HG03521 (cell line): ENCODE data around the gene IQUB.
"Not testable (repeated sequence)": the region's sequence is repeated elsewhere in the genome, so short reads cannot be mapped to it uniquely, and the experiment has no call there.

Experiments
- ATAC-seq: cut with Tn5 transposase; IDR thresholded peaks from one replicate; pipeline ENCODE4 v1.9.1; 2021; ENCODE audit warnings: mild to moderate bottlenecking, moderate library complexity; ENCODE audit not compliant: unreplicated experiment

IQUB gene

DNA sequence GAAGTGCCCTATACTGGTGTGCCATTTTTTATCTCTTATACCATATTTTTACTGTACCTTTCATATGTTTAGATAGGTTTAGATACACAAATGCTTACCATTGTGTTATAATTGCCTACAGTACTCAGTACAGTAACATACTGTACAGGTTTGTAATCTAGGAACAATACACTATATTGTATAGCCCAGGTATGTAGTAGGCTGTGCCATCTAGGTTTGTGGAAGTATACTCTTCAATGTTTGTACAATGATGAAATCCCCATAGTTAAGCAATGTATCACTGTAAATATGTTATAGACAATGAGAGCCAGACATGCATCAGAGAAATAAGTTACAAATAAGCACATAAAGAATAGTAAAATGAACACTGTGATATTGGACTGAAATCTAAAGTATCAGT lies 109.1 kb downstream of the IQUB start:
- no peak for ATAC-seq

DNA sequence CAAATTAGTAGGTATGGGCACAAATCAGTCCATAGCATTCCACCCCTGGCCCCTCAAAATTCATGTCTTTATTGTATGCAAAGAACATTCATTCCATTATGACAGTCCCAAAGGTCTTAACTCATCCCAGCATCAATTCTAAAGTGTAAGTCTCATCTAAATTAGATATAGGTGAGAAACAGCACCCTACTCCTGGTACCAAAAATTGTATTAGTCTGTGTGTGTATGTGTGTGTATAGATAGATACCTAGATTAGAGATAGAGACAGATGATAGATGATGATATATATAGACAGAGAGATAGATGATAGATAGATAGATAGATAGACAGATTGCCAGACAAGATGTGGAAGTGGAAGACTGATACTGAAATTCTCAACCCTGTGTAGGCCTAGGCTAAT lies 109.9 kb downstream of the IQUB start:
- ATAC-seq = no peak

DNA sequence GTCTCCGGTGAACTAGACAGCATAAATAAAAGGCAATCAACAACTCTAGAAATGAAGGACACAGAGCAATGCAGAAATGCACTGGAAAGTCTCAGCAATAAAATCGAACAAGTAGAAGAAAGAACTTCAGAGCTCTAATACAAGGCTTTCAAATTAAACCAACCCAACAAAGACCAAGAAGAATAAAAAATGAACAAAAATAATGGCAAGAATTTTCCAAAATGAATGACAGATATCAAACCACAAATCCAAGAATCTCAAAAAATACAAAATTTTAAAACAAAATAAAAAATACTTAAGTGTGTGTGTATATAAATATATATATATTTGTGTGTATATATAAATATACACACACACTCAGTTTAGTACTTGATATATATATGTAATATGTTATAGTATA lies 110.8 kb downstream of the IQUB start:
- ATAC-seq = no peak

DNA sequence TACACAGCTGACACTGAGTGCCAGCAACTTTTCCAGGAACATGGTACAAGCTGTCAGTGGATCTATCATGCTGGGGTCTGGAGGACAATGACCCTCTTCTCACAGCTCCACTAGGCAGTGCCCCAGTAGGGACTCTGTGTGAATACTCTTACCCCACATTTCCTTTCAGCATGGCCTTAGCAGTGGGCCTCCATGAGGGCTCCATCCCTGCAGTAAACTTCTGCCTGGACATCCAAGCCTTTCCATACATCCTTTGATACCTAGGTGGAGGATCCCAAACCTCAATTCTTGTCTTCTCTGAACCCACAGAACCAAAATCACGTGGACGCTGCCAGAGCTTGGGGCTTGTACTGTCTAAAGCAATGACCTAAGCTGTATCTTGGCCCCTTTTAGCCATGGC lies 116.8 kb downstream of the IQUB start:
- ATAC-seq = no peak

DNA sequence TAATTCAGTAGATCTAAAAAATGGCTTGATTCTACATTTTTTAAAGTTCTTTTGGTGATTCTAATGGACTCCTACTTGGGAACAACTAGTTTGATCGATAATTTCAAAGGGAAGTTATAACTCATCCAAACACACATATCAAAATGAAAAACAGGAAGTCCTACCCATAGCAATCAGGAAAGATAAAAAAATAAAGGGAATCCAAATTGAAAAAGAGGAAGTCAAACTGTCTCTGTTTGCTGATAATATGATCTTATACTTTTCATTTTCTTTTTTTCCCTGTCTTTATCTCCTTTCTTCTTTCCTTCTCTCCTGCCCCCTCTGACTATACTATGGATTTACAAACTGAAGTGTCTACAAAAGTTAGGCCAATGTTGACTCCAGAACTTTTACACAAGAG lies 118.8 kb downstream of the IQUB start:
- no peak for ATAC-seq

DNA sequence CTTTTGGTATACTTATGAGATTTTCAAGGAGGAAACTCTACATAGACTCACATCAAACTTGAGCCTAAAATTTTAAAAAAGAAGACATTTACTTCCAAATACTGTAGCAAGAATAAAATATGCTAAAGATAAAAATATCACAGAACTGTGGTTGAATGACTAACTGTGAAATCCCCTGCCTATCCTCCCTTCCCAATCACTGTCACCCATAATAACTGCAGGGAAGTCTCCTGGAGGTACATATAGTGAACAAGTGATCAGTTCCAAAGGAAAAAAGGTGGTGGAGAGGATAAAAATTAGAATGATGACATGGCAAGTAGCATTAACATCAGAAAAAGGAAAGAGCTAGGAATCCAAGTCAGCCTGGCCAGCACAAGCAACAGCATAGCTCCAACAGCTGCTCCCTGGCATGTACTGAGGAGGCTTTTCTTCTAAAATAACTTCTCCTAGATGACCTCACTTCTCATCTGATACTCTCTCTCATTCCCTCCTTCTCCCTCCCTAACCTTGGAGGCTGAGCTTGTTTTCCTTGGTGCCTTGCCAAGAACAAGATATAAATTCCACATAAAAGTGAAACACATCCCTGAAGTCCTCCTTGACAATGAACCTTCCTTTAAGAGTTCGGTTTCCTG lies 124.0 kb downstream of the IQUB start:
- no peak for ATAC-seq

DNA sequence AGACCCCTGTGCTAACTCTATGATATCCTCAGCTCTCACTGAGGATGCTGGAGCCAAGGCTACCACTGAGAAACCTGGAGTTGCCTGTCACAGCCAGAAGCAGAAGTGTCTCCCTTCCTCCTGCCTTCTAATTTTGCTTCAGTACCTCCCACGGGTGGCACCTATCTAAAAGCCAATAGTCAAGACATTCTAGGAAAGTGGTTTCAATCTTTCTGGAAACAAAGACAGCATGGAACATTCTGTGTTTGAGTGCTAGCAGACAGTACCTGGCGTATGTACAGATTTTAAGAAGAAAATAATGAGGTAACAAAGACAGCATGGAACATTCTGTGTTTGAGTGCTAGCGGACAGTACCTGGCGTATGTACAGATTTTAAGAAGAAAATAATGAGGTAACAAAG lies 126.4 kb downstream of the IQUB start:
- not testable (repeated sequence) for ATAC-seq
